DMS79 treated with DMSO at 0.1 percent for 48 hours (cell line): ENCODE results near the gene FOXF1.

Experiments used
- DNase-seq: peaks from one replicate; lab custom pipeline; 2025; lab: John Stamatoyannopoulos, UW

Gene FOXF1

DNA sequence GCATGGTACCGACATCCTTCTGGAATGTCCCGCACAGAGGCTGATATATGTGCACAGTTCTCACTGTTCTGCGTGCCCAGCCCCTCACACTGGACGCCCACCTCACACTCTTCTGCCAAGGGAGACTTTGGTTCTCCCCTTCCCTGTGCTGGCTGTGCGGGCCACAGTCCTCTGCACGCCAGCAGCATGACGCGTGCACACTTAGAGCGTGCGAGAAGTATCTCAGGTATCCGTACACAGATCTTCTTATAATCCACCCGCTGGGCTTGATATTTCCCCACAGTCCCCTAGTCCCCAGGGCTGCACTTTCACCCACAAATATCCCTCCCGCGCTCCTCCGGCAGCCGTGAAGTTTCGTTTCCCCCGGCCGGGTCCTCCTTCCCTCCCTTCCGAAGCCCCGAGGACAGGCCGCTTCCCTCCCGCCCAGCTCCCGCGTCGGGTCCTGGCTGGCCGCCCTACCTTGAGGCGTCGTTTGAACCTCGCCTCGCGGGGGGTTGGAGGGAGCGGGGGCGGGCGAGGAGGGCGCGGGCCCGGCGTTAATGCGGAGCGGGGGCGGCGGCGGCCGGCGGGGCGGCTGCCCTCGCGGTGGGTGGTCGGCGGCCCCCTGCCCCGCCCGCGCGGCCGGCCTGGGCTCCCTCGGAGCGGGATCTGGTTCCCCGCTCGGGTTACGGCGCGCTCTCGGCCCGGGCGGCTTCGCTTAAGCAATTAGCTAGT lies 5.0 kb upstream of the FOXF1 start:
- no peak for DNase-seq

DNA sequence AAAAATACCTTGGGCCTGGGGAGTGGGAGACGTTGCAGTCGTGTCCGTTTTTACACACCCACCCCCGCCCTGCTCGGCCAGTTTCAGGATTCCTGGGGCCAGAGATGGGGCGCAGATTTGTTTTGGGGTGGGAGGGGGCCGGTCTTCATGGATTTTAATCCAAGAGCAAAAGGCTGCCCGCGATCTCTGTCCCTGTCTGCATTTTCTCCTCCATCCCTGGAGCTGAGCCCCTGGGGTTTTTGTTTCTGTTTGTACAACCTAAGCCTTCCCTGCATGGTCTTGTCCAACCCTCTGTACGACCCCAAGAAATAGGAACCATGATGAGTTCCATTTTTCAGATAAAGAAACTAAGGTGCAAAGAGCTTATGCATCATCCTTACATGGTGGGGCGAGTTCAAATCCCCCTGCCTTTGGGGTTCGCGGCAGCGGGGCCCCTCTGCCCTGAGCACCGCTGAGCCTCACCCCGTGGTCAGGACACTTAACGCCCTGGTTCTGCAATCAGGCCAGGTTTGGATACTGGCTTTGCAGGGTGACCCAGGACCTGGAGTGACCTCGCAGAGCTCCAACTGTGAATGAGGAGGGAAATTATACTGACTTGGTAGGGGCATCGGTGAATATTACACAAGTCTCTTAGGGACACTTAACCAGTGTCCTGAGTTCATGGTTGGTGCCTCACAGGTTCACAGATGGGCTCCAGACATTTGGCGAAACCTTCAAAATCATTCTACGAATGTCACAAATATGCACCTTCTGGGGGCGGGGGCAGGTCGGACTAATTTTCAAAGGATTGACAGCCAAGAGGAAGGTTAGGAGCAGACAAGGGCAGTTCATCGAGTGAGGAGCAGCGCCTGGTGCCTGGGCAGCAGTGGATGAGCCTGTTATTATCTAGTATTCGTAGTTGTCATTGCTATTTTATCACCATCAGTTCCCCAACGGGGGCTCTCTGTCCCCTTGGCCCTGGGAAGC lies 4.1 kb upstream of the FOXF1 start:
- no peak for DNase-seq

DNA sequence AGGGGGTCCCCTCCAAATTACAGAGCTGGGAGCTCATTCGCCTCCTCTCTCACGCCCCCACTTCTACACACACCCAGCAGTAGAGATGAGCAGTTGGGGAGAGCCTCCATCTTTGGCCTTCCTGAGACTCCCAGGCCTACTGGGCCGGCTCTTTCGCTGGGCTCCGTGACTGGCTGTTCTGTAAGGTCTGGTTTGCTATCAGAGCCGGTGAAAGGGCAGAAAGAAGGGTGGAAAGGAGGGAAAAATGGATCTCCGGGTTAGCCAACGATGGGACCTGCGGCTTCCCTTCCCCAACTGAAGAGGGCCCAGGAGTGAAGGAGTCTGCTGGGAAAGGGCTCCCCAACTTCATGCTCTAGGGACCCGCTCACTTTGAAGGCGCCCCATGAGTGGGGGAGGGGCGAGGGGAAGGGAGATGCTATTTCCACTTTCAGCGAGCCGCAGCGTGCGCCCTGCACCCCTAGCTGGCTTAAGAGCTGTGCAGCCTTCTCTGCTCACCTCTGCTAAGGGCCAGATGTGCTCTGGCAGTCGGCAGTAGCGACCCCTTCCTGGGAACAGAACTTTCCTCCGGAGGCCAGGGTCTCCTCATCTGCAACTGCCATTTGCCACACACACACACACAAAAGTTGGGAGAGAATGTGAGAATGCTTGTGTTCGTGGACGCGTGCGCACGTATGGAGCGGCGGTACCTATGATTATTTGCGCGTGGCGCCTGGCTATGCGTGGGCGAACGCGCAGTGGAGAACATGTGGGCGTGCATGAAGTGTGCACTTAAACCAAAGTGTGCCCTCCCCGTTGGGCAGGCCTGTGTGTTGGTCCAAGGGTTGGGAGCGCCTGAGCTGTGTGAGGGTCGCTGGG lies 2.9 kb upstream of the FOXF1 start:
- no peak for DNase-seq

DNA sequence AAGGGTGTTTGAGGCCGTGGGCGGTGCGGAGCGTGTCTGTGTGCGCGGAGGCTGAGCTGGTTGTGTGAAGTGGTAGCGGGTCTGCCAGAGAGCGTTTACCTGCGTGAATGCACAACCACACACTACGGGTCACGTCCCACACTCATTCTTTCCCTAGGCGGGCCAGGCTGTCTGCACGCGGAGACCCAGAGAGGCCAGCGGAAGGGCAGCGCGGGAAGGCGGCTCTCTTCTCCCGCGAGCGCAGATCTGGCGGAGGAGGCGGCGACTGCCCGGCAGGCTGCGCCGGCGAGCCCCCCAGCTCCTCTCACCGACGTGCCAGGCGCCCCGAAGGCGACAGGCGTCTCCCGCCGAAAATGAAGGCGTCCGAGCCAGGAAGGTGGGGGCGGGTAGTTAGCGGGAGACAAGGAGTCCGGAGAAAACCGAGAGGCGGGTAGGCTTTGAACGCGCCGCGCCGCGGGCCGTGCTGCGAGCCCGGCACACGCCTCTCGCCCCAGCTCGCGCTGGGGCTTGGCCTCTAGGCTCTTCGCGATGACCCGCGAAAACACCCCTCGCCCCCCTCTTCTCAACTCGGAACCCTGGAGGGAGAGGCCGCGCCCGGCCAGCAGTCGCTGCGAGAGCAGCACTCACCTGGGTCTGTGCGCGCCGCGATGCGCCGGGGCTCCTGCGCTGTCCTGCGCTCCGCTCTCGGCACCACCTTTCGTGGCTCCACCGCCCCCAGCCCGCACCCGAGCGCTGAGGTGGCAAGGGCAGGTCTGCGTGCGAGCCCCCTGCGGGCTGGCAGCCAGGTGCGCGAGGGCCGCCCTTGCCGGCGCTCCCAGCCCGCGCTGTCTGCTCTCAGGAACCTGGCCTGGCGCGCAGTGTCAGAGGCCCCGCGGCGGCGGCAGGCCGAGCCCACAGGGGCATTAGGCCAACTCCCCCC lies 2.0 kb upstream of the FOXF1 start:
- no peak for DNase-seq

DNA sequence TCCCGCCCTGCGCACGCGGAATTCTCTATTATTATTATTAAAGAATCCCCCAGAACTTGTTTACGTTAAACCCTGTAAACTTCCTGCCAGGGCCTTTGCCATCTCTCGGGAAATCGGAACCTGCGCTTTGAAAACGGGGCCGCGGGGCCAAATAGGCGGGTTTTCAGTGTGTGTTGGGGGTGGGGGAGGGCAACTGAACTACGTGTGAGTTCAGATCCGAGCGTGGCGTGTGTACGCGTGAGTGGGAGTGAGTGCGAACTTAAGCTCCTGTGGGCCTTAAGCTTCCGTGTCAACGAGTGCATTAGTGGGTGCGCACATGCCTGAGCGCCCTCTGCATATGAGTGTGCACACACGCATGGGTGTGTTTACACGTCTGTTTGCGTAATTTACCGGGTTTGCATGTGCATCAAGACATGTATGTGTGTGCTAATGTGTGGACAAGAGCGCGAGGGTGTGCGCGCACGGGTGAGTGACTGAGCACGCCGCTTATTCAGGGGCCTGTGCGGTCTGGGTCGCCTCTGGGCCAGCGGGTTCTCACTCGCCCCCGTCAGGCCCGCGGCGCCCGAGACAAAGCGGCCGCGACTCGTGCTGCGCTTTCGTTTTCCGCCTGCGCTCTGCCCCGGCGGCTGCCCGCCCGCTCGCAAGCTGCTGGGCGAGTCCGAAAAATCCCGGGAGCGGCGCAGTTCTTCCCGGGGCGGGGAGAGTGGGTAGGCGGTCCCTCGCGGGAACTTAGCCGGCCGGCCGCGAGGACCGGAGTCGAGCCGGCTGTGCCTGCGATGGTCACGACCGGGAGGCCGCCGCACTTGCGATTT lies 1.2 kb upstream of the FOXF1 start:
- DNase-seq: no peak

DNA sequence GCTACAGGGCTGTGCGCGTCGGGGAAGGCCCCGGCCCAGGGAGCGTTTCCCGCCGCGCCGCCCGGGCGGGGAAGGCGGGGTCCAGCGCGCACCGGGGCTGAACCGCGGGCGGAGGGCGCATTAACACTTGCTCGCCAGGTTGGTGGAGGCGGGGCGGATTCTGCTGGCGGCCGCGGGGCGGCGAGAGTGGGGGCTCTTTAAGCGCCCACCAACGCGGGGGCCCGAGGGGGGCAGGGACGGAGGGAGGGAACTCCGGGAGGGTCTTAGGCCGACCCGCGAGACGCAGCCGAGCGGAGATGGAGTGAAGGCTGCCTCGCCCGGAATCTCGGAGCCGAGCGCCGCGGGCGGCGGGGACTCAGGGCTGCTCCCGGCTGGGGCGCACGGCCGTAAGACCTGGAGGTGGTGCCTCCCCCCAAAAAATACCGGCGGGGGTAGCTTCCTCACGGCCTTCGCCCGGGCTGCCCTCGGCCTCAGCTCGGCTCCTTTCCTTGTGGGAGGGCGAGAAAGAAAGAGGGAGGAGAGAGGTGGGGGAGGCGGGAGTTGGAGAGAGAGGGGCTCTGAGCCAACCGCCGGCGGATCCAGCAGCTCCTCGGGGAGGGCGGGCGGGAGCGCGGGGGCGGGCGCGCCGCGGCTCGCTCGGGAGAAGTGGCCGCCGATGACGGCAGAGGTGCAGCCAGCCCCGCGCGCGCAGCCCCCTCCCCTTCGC lies 415 bp upstream of the FOXF1 start:
- DNase-seq: peak; percentile 22

DNA sequence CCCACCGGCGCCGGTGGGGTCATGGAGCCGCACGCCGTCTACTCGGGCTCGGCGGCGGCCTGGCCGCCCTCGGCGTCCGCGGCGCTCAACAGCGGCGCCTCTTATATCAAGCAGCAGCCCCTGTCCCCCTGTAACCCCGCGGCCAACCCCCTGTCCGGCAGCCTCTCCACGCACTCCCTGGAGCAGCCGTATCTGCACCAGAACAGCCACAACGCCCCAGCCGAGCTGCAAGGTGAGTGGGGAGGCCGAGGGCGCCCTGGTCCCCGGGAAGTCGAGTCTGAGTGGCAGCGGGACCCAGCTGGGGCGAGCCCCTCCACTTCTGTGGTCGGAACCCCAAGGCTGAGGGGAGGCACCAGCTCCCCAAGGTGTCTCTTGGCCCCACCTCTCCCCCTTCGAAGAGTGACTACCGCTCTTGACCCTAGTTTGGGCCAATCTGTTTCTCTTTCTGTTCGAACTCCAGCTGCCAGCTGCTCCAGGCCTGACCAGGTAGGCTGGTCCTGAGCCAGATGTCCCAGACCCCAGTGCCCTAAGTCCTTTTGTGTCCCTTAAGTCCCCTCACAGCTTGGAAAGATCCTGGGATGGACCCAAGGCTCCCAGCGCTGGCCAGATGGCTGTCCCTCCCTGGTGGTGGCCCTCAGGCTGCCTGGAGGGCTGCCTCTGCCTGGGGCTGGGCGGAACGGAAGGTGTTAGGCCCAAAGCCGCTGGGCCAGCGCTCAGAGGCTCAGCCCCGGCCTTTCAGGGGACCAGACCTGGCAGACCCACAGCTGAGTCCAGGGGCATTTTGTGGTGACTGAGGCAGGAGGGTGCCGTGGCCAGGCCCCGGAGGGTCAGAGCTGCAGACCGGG lies 1.2 kb downstream of the FOXF1 start:
- DNase-seq: no peak

DNA sequence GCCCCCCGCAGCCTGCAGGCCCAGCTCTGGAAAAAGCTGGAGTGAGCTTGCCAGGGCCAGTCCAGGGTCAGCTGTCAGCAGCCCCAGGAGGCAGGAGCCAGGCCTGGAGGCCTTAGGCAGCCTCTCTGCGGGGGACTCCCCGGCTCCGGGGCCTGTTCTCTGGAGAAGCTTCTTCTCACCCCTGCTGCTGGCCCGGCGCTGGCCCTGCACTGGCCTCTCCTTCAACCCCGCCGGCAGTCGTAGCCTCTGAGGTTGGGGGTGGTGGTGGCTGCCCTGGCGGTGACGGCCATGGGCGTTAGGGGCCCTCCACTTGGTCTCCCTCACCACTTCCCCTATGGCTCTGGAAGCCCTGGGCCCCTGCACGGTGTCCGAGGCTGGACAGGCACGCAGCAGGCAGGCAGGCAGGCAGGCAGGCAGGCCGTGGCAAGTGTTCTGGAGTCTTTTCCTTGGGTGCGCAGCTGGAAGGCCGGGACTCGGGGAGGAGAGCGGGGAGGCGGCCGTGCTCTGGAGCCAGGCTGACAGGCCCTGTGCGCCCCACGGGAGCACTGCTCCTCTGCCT lies 2.1 kb downstream of the FOXF1 start:
- no peak for DNase-seq

DNA sequence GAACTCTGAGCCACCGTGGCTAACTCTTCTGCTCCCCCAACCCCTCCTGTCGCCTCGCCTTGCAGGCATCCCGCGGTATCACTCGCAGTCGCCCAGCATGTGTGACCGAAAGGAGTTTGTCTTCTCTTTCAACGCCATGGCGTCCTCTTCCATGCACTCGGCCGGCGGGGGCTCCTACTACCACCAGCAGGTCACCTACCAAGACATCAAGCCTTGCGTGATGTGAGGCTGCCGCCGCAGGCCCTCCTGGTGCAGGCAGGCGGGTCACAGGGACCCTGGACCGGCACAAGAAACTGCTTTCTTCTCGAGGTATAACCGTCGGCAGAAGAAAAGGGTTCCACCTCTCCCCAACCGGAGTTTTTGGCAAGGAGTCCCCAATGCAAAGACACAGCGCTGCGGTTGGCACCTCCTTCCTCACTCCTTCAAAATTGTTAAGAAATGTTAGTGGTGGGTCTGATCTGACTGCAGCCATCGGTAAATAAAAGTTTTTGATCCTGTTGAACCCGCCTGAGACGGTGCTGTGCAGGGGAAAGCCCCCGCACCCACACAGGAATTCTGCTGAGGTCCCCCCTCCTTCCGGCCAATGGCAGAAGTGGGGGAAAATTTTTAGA lies 2.6 kb downstream of the FOXF1 start:
- no peak for DNase-seq

DNA sequence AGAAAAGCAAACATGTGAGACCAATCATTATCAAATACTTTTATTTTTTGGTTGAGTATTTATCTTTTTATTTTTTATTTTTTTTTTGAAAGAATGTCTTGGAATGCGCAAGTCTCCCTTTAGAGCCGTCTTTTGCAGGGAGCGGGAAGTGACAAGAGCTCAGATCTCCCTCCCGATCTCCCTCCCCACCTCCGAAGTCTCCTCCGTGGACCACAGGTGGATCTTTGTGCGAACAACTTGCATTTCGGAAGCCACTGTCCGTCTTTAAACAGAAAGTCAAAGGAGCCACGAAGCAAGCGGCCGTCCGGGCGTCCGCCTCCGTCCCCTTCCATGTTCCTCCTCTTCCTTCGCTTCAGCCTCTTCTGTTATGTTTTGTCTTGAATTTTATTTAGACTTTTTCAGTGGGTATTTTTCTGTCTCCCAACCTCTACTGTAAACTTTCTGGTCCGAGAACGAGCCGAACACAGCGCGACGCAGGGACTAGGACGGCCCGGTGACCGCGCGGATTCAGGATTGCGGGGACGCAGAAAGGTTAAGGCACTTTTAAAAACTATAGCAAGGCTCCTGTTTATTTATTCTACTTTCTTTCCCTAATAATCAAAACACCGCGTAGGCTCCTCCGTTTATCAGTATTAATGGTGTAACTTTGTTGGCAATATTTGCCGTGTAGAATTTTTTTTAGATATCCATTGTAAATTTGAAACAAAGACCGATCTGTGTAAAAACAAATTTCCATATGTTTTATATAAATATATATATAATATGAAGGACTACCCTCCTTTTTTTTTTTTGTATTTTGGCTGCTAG lies 3.3 kb downstream of the FOXF1 start:
- DNase-seq: no peak

DNA sequence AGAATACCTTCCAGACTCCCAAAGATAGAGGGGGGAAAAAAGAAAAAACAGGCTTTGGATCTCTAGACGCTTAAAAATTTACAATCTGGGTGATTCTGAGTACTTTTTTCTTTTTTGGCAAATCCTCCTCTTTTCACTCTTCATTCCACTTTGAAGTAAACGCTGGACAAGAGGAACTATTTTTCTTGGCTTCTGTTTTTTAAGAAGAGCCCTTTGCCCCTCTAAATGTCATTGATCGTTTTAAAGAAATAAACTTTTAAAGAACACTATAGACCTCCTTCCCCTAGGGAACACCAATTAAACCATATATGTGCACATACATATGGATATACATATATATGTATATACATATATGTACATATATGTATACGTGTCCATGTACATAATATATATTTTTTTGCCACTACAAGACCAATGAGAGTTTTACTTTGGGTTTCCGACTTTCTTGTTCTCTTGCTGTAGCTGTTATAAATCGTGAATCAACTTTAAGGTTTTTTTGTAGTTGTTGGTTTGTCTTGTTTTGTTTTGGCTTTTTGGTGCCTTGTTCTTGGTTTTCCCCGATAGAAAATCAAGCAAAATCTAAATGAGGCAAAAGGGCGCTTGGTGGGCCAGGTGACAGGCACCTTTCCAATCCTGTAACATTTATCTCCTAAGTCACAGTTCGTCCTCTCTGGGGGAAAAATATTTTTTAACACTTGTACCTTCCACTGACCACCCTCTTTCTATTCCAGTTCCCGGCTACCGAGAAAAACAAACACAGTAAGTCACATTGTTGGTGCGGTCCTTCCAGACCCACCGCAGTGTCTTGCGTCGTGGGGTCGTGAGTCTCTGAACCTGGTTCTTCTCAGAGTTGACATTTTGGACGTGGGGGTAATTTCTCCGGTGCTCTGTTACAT lies 4.4 kb downstream of the FOXF1 start:
- DNase-seq: no peak

DNA sequence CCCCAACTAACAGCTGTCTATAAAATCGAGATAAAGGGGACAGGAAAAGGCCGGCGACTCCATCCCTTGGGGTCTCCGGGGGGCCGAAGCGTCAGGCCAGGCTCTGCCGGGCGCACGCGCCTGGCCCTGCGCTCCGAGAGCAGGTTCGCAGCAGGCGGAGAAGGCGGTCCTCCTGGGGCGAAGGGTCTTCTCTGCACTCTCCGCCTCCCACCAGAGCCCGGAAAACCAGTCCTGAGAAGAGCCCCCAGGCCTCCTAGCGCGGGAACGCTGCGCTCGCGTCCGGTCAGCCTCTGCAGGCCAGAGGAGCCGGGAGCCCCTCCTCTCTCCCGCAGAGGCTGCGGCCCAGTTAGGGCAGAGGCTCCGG lies 5.1 kb downstream of the FOXF1 start:
- no peak for DNase-seq

DNA sequence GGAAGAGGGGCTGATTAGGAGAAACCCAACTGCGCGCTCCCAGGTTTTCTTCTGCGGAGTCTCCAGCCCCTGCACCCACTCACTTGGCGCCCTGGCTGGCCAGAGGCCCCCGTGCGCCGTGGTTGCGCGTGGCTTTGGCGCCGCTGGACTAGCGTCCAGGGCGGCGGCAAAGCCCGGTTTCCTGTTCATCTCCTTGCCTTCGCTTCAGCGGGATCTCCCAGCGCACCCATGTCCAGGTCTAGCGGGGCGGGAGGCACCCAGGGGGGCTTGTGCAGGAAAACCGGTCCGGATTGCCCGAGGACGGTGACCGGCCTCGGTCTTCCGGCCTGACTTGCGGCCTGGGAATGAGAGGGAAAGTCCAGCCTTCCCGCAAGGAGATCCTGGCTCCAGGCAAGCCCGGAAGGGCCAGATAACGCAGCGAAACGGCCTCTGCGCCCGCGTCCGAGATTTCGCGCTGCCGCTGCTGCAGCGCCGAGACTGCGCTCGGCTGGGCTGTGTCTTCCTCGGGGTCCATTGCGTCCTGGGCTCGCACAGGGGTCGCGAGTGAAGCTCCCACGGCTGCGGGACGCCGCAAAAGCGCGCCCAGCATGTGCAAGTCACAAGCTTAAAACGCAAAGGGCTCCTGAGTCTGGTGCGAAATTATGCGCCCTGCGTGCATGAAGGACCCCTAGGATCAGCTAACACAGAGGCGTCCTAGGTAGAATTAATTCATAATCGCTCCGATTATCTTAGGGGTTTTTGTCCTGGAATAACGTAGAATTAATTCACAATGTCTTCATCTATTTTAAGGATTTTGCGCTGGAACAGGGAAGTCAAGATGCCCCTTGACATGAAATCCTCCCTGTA lies 5.7 kb downstream of the FOXF1 start:
- DNase-seq: no peak

DNA sequence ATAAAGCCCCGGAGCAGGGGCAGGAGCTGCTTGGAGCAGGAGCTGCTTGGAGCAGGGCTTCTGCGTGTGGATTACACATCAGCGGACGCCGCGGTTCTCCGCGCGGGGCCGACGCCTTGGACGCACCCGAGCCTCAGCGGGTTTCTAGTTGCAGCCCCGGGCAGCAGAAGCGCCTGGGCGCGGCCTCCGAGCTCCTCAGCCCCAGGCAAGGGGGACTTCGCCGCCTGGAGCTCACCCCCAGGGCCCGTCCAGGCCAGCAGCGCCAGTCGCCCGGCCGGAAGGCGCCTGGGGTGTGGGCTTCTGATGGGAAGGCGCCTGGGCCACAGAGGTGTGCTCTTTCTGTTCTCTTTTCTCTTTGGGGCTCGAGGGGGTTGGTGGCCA lies 6.3 kb downstream of the FOXF1 start:
- no peak for DNase-seq

DNA sequence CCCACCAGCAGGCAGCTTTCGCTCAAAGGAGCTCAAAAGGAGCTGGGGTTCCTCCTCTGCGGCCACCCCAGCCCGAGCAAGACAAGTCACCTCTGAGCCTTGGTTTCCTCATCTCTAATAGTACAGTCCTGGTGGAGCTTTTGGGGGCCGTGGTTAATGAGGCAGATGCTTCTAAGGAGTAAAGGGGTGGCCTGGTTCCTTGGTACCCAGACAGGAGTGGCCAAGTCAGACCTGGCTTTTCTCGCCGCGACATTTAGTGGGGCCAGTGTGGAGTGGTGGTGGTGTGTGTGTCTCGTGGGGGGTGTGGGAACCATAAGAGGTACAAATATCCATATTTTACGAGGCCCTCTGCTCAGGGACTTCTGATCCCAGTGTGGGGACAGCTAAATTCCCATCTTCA lies 6.7 kb downstream of the FOXF1 start:
- no peak for DNase-seq
